GM06990 (cell line): ENCODE measurements around the gene RAD51AP1.

Experiments
- DNase-seq: peaks from one replicate; pipeline ENCODE4 v3.0.0-alpha.2; 2011; ENCODE audit not compliant: insufficient read length; ENCODE audit errors: extremely low read depth
- H3K27me3 ChIP-seq: replicated peaks from 2 replicates; pipeline ENCODE4 v1.6.0; 2011; ENCODE audit warnings: low read length; ENCODE audit not compliant: control insufficient read depth, insufficient read depth
- H3K36me3 ChIP-seq: 2 replicates; pipeline ENCODE4 v1.5.1; 2011; ENCODE audit warnings: low read length; ENCODE audit not compliant: control insufficient read depth, insufficient read depth
- H3K4me3 ChIP-seq: replicated peaks from 2 replicates; pipeline ENCODE4 v1.5.1; 2011; ENCODE audit warnings: low read depth, mild to moderate bottlenecking, control low read depth, low read length
- CTCF ChIP-seq: IDR thresholded peaks from 2 replicates; pipeline ENCODE4 v1.5.1; 2011; ENCODE audit warnings: low read length, control low read depth, mild to moderate bottlenecking, inconsistent platforms; ENCODE audit not compliant: insufficient read depth, poor library complexity, severe bottlenecking

RAD51AP1 gene

GRCh38 chr12:4603421-4603820 is 64.7 kb downstream of the RAD51AP1 start:
- H3K27me3 ChIP-seq, result no peaks in the 10 kb centered on the region
- H3K36me3 ChIP-seq, result no peaks in the 10 kb centered on the region
- no peak for DNase-seq
- H3K4me3 ChIP-seq, result no peak overlapping the region
- no peak for TF ChIP-seq CTCF

GRCh38 chr12:4603946-4604345 is 65.3 kb downstream of the RAD51AP1 start:
- Histone ChIP-seq H3K36me3 (no peaks in the 10 kb centered on the region), H3K4me3 (no peak overlapping the region), H3K27me3 (no peaks in the 10 kb centered on the region)
- DNase-seq, result no peak
- TF ChIP-seq CTCF, result no peak

GRCh38 chr12:4604684-4605193 is 66.0 kb downstream of the RAD51AP1 start:
- Histone ChIP-seq H3K27me3 (no peaks in the 10 kb centered on the region), H3K4me3 (peak overlapping the region; percentile 96), H3K36me3 (no peaks in the 10 kb centered on the region)
- peak; percentile 83 for DNase-seq
- peak; percentile 98 for TF ChIP-seq CTCF

GRCh38 chr12:4607056-4607455 is 68.4 kb downstream of the RAD51AP1 start:
- H3K4me3 ChIP-seq, result no peak overlapping the region
- no peak for DNase-seq
- no peaks in the 10 kb centered on the region for H3K27me3 ChIP-seq
- H3K36me3 ChIP-seq, result peaks cover 3% of the 10 kb centered on the region; the same call in 1 of the 2 replicates
- TF ChIP-seq CTCF, result no peak

- no peak for DNase-seq
- Histone ChIP-seq H3K4me3 (no peak overlapping the region), H3K27me3 (no peaks in the 10 kb centered on the region), H3K36me3 (peaks cover 5% of the 10 kb centered on the region)
- no peak for TF ChIP-seq CTCF
Measured at GRCh38 chr12:4609071-4609470, 70.4 kb downstream of the RAD51AP1 start.
